ENCODE results near the gene OSBP2. TPM values are rescaled to one million over a fixed set of nuclear protein-coding genes. Genes with fewer than 3 reads are reported as not detected.

Gene OSBP2
- total and polyA plus RNA-seq, 10 of the 15 experiments (the other 5 are each of a cell fraction or from before 2014, with no cell fraction given): 0.11 to 7.7 (median 3.6) TPM

GRCh38 chr22:30906946-30907345 is 212.3 kb downstream of the OSBP2 start (continued):
- TF ChIP-seq E4F1 (IDR thresholded peaks at IDR 0.05; ENCODE audit: borderline replicate concordance, partially characterized antibody) (no peak), SMARCA5 (IDR thresholded peaks at IDR 0.05) (no peak), CBX3 (IDR thresholded peaks at IDR 0.05; ENCODE audit: borderline replicate concordance, low read depth) (no peak), NR2C1 (IDR thresholded peaks at IDR 0.05) (no peak), ZBED1 (IDR thresholded peaks at IDR 0.05; ENCODE audit: borderline replicate concordance) (no peak), RELA (IDR thresholded peaks at IDR 0.05; ENCODE audit: borderline replicate concordance, partially characterized antibody) (no peak), POLR2AphosphoS2 (IDR thresholded peaks at IDR 0.05; ENCODE audit: low read depth, low read length) (no peak)

- H3K4me1 ChIP-seq (ENCODE audit: control insufficient read depth, insufficient read depth, low read length): peaks cover 5% of the 10 kb centered on the region
- no peak overlapping the region for H3K27ac ChIP-seq (ENCODE audit: control insufficient read depth, insufficient read depth)
- RAD21 ChIA-PET (ENCODE audit: unreplicated experiment): interaction anchor here (1.3 kb wide), 1 partner anchor 144 kb away, joined by 6 read pairs; no protein-coding TSS in a partner anchor
- in situ Hi-C loops (cut with MboI) (loop anchor here (25.0 kb wide), 2 partner anchors 146 to 271 kb away; partner anchors contain the start of gene SLC35E4), intact Hi-C loops (cut with micrococcal nuclease; ENCODE audit: unreplicated experiment) (no loop called here)
- no peaks in the 10 kb centered on the region for H4K20me1 ChIP-seq (ENCODE audit: control insufficient read depth, insufficient read depth)
- no TSS peak for BruUV-seq (replicated peaks)
- H3K9me3 ChIP-seq (replicated peaks; ENCODE audit: control insufficient read depth, insufficient read depth, low read length): no peaks in the 10 kb centered on the region
- POLR2A ChIA-PET: interaction anchor here (0.7 kb wide), 1 partner anchor 427 kb away, joined by 3 read pairs; no protein-coding TSS in a partner anchor
- H3K36me3 ChIP-seq (ENCODE audit: control insufficient read depth in 2 of 2, insufficient read depth in 2 of 2, low read length in 1 of 2): peaks cover 0 to 6% of the 10 kb centered on the region in 2 experiments; a peak in 2 of 4 replicates
- ATAC-seq: no peak
- no peak for FAIRE-seq
- no peak for DNase-seq (ENCODE audit: low read depth, low spot score)
- H3K27me3 ChIP-seq (replicated peaks in 1 of 2; ENCODE audit: control insufficient read depth in 2 of 2, insufficient read depth in 2 of 2, low read length in 1 of 2): no peaks in the 10 kb centered on the region
- H3K4me3 ChIP-seq: no peak overlapping the region
- CTCF ChIA-PET: interaction anchor here (1.2 to 5.9 kb wide), 2 partner anchors 14 to 273 kb away, joined by 3 to 45 read pairs; no protein-coding TSS in a partner anchor
- WGBS (ENCODE audit: insufficient coverage, insufficient replicate concordance, low lambda C conversion rate, missing lambda C conversion rate): 52% methylated on average over 6 of the region's 6 CpGs
- H2AFZ ChIP-seq (ENCODE audit: control insufficient read depth, low read depth, low read length): no peak overlapping the region
- SMC1A ChIA-PET (ENCODE audit: uncharacterized antibody, unreplicated experiment): interaction anchor here (1.8 kb wide), 1 partner anchor 9 kb away, joined by 5 read pairs; no protein-coding TSS in a partner anchor
- H3K79me2 ChIP-seq (ENCODE audit: control insufficient read depth, insufficient read depth, low read length): no peaks in the 10 kb centered on the region
- no peak overlapping the region for H3K4me2 ChIP-seq (ENCODE audit: control insufficient read depth, insufficient read depth)
- no peak overlapping the region for H3K9ac ChIP-seq (ENCODE audit: control insufficient read depth, insufficient read depth, low read length)
- TF ChIP-seq RELA (IDR thresholded peaks at IDR 0.05; ENCODE audit: borderline replicate concordance, partially characterized antibody) (no peak), POU2F2 (IDR thresholded peaks at IDR 0.05; ENCODE audit: borderline replicate concordance, low read depth, low read length) (no peak), SP1 (IDR thresholded peaks at IDR 0.05; ENCODE audit: low read depth, low read length) (no peak), E2F8 (IDR thresholded peaks at IDR 0.05; ENCODE audit: low read depth, partially characterized antibody) (no peak), DPF2 (IDR thresholded peaks at IDR 0.05) (no peak), MTA2 (IDR thresholded peaks at IDR 0.05; ENCODE audit: low read depth) (no peak), JUND (IDR thresholded peaks at IDR 0.05; ENCODE audit: low read depth, low read length) (no peak), BCL3 (IDR thresholded peaks at IDR 0.05; ENCODE audit: borderline replicate concordance, insufficient read depth, low read depth, low read length, poor library complexity, severe bottlenecking) (no peak), NRF1 (conservative IDR thresholded peaks at IDR 0.05; ENCODE audit: low read depth, low read length) (no peak)
These were observed 213.4 kb downstream of the OSBP2 start for GRCh38 chr22:30908051-30908461.
